ENCODE measurements around the gene LRFN2.

- TF ChIP-seq CTCF (IDR thresholded peaks at IDR 0.05) (no peak), POLR2A (IDR thresholded peaks at IDR 0.05) (no peak)
Observed at GRCh38 chr6:40556881-40557280, 30.3 kb downstream of the LRFN2 start.
